Measurements from ENCODE around the gene DGKI. TPM values are rescaled to one million over a fixed set of nuclear protein-coding genes. Genes with fewer than 3 reads are reported as not detected.

DGKI gene
- total RNA-seq, 4 donors from 2014 or later: 0.02 to 1.8 (median 0.07) TPM; not detected in 1

DNA sequence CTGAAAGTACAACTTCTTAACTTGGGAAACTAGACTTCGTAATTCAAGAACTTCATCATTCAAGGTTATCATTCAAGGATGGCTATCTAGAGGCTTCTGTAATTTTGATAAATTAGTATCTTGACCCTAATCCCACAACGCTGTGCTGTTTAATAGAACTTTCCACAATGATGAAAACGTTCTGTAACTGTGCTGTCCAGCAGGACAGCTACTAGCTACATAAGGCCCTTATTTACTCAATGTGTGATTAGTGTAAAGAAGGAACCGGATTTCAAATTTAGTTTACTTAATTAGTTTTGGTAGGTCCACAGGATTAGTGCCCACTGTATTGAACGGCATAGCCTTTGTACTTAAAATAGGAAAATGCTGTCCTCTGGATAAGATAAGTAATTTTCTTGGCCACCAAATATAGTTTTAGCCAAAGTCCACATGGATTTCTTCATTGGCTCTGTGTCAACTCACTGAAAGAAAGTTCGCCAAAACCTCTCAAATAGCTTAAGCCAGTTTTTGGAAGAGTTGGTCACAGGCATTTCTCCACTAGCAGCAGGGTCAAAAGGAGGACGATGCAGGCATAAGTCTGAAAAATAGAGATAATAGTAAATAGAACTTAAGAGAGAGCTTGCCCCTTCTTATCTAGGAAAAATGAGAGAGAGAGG is 17.3 kb downstream of the DGKI start:
- Histone ChIP-seq H3K36me3 (no peaks in the 10 kb centered on the region), H3K4me3 (no peak overlapping the region), H3K27me3 (no peaks in the 10 kb centered on the region), H3K9me3 (peaks cover 0 to 11% (median 0%) of the 10 kb centered on the region in 3 donors), H3K27ac (no peak overlapping the region), H3K4me1 (peaks cover 0 to 6% of the 10 kb centered on the region in 2 donors)
- TF ChIP-seq POLR2A (IDR thresholded peaks at IDR 0.05): no peak
- TF ChIP-seq, protein P1, sequence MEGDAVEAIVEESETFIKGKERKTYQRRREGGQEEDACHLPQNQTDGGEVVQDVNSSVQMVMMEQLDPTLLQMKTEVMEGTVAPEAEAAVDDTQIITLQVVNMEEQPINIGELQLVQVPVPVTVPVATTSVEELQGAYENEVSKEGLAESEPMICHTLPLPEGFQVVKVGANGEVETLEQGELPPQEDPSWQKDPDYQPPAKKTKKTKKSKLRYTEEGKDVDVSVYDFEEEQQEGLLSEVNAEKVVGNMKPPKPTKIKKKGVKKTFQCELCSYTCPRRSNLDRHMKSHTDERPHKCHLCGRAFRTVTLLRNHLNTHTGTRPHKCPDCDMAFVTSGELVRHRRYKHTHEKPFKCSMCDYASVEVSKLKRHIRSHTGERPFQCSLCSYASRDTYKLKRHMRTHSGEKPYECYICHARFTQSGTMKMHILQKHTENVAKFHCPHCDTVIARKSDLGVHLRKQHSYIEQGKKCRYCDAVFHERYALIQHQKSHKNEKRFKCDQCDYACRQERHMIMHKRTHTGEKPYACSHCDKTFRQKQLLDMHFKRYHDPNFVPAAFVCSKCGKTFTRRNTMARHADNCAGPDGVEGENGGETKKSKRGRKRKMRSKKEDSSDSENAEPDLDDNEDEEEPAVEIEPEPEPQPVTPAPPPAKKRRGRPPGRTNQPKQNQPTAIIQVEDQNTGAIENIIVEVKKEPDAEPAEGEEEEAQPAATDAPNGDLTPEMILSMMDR (IDR thresholded peaks at IDR 0.05 in 4 of 5, conservative IDR thresholded peaks at IDR 0.05 in 1 of 5): no peak
- in situ Hi-C loops (cut with MboI; ENCODE audit: low sequenced_read_pairs in 4 of 4): no loop called here
- DNase-seq (no peak), ATAC-seq (no peak)
- intact Hi-C loops (cut with DNase I; ENCODE audit: low total_unique reads): no loop called here

DNA sequence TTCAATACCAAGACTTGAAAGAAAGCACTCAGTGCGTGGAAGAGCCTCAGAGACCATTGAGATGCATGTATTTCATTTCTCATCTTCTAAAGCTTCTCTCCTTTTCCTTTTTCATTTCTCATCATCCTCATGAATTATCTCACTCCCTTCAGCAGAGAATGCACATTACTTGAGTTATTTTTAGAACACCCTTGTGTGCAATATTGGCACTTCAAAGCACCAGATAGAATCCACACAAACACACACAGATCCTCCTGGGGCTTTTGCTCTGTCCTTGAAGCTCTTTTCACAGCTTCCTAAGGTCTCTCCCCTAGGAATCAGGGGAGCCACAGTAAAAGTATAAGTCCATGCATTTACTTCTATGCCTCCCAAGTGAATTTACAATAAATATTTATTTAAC is 18.3 kb downstream of the DGKI start:
- in situ Hi-C loops (cut with MboI; ENCODE audit: low sequenced_read_pairs in 4 of 4): no loop called here
- Histone ChIP-seq H3K9me3 (peaks cover 0 to 11% (median 0%) of the 10 kb centered on the region in 3 donors), H3K27ac (no peak overlapping the region), H3K27me3 (no peaks in the 10 kb centered on the region), H3K4me3 (no peak overlapping the region), H3K36me3 (no peaks in the 10 kb centered on the region), H3K4me1 (peaks cover 0 to 6% of the 10 kb centered on the region in 2 donors)
- ATAC-seq: no peak
- DNase-seq: no peak
- no peak for TF ChIP-seq POLR2A (IDR thresholded peaks at IDR 0.05)
- TF ChIP-seq, protein P1 (IDR thresholded peaks at IDR 0.05 in 4 of 5, conservative IDR thresholded peaks at IDR 0.05 in 1 of 5): no peak
- intact Hi-C loops (cut with DNase I; ENCODE audit: low total_unique reads): no loop called here

DNA sequence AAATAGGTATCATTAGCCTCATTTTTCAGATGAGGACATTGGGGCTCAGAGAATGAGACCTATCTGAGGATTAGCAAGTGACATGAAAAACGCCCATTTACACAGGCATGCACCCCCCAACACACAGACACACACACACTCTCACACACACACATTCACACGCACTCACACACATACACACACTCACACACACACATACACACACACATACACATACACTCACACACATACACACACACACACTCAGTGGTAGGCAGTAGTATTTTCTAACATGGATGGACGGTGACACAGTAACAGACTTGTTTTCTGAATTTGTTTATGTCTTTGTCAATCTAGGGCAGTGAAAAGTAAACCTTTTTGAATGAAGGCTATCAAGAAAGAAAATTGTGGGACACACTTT is 21.3 kb downstream of the DGKI start:
- no peak overlapping the region for H3K27ac ChIP-seq
- ATAC-seq: no peak
- H3K4me3 ChIP-seq: no peak overlapping the region
- intact Hi-C loops (cut with DNase I; ENCODE audit: low total_unique reads) (no loop called here), in situ Hi-C loops (cut with MboI; ENCODE audit: low sequenced_read_pairs in 4 of 4) (no loop called here)
- DNase-seq: no peak
- H3K9me3 ChIP-seq: no peaks in the 10 kb centered on the region
- H3K27me3 ChIP-seq: no peaks in the 10 kb centered on the region
- no peaks in the 10 kb centered on the region for H3K36me3 ChIP-seq
- no peak for TF ChIP-seq POLR2A (IDR thresholded peaks at IDR 0.05)
- TF ChIP-seq, protein P1 (IDR thresholded peaks at IDR 0.05 in 4 of 5, conservative IDR thresholded peaks at IDR 0.05 in 1 of 5): no peak
- H3K4me1 ChIP-seq: peaks cover 0 to 6% of the 10 kb centered on the region in 2 donors

DNA sequence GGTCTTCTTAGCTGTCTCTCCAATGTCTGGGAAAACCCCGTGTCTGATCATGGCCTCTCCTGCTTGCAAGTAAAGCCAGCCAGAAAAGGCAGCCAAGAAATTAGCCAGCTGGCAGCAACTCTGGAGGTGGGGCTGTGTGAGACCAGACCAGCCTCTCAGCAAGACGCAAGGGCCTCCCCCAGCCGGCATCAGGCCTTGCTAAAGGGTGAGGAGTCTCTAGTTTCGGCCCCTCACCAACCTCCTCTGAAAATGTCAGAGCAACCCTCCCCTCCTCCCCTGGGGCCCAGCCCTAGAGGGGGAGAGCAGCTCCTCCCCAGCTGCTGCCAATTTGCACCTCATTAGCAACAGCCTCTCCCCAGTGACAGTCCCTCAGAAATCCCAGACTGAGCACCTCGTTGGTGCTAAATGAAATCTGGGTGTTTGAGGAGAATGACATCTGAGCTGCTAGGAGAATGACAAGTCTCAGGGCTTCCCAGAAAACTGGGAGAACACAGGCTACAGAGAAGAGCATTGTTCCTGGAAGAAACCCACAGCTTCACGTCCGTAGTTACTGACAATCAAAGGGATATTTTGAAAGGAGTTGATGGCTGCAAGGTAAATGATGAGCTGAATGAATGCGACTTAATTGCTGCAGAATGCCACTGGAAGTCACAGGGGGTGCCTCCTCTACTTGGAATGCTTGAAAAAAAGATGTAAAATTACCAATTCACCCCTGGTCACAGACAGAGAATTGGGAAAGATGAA is 25.9 kb downstream of the DGKI start:
- ATAC-seq (no peak), DNase-seq (peak in 1 of 2 donors; percentile 23)
- TF ChIP-seq POLR2A (IDR thresholded peaks at IDR 0.05): no peak
- TF ChIP-seq, protein P1 (IDR thresholded peaks at IDR 0.05 in 4 of 5, conservative IDR thresholded peaks at IDR 0.05 in 1 of 5): no peak
- no peaks in the 10 kb centered on the region for H3K4me1 ChIP-seq
- intact Hi-C loops (cut with DNase I; ENCODE audit: low total_unique reads) (no loop called here), in situ Hi-C loops (cut with MboI; ENCODE audit: low sequenced_read_pairs in 4 of 4) (no loop called here)
- no peak overlapping the region for H3K4me3 ChIP-seq
- no peaks in the 10 kb centered on the region for H3K27me3 ChIP-seq
- no peaks in the 10 kb centered on the region for H3K36me3 ChIP-seq
- no peak overlapping the region for H3K27ac ChIP-seq
- no peaks in the 10 kb centered on the region for H3K9me3 ChIP-seq
